ENCODE results near the gene GHRL. TPM values are rescaled to one million over a fixed set of nuclear protein-coding genes. Genes with fewer than 3 reads are reported as not detected.

GHRL gene
- total RNA-seq, 5 donors from 2014 or later (not counting 1 experiment from before 2014, with no cell fraction given) = 0.29 to 1.7 (median 0.61) TPM; not detected in 1

DNA sequence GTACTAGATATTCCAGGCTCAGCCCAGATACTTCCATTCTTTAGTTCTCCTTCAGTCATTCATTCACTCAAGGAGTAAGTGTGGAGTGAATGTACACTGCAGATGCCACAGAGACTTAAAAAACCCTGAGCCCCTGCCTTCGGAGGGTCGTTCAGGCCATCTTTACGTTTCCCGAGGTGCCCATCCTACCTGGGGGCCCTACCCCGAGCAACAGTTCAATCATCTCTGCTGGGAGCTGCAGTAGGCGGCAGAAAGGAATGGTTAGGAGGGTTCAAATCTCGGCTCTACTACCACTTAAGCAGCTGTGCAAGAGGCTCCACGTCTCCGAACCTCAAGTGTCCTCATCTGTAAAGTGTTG lies 27.6 kb upstream of the GHRL start:
- CTCF ChIA-PET = interaction anchor here (0.6 to 1.2 kb wide), 8 partner anchors 16 to 538 kb away, joined by 3 to 6 read pairs (median 3); partner anchors contain the start of gene FANCD2 (in 1 of the 2)
- ATAC-seq (replicated peaks in 1 of 4) (peak in 1 of 4 experiments; percentile 3), DNase-seq (no peak)
- Mint-ChIP-seq H3K27ac (peak overlapping the region; percentile 81 to 86), H3K9me3 (no peaks in the 10 kb centered on the region), H3K4me1 (peaks cover 30 to 37% (median 36%) of the 10 kb centered on the region in 3 donors), H3K27me3 (peaks cover 0 to 1% of the 10 kb centered on the region in 2 donors), H3K36me3 (peaks cover 12% of the 10 kb centered on the region), H3K4me3 (peak overlapping the region; percentile 89 to 91 (median 89))
- H3K4me3 ChIP-seq (ENCODE audit: control insufficient read depth in 1 of 2, extremely low read depth in 1 of 2, low read length in 1 of 2) = peak overlapping the region; percentile 99
- H3K27me3 ChIP-seq (replicated peaks in 1 of 2; ENCODE audit: control insufficient read depth in 2 of 2, extremely low read depth in 1 of 2, insufficient read depth in 2 of 2, low read length in 1 of 2) = no peaks in the 10 kb centered on the region
- H3K36me3 ChIP-seq (ENCODE audit: control insufficient read depth in 2 of 2, extremely low read depth in 1 of 2, insufficient read depth in 1 of 2, low read length in 1 of 2) = peaks cover 2 to 33% of the 10 kb centered on the region in 2 donors
- H3K4me1 ChIP-seq (ENCODE audit: control insufficient read depth in 1 of 2, extremely low read depth in 1 of 2, insufficient read depth in 2 of 2, low read length in 2 of 2) = peaks cover 4 to 27% of the 10 kb centered on the region in 2 experiments
- H3K9me3 ChIP-seq = no peaks in the 10 kb centered on the region
- 0% methylated on average over 2 of the region's 9 CpGs for WGBS (ENCODE audit: insufficient coverage)
- H3K27ac ChIP-seq (ENCODE audit: low read length) = peak overlapping the region; percentile 83
- POLR2A ChIA-PET = interaction anchor here in 1 of 2 donors (0.5 to 1.2 kb wide), 6 partner anchors 72 to 1070 kb away, joined by 3 to 11 read pairs (median 6); partner anchors contain the start of genes CRELD1 and TATDN2

GRCh38 chr3:10319804-10320203 lies 27.1 kb upstream of the GHRL start:
- CTCF ChIA-PET = interaction anchor here in 1 of 2 donors (1.0 kb wide), 1 partner anchor 538 kb away, joined by 4 read pairs; no protein-coding TSS in a partner anchor

GRCh38 chr3:10319251-10319650 lies 26.5 kb upstream of the GHRL start:
- no peaks in the 10 kb centered on the region for H3K27me3 ChIP-seq (replicated peaks in 1 of 2; ENCODE audit: control insufficient read depth in 2 of 2, extremely low read depth in 1 of 2, insufficient read depth in 2 of 2, low read length in 1 of 2)
- no peaks in the 10 kb centered on the region for H3K9me3 Mint-ChIP-seq
- CTCF ChIA-PET = interaction anchor here in 1 of 2 donors (1.0 kb wide), 1 partner anchor 537 kb away, joined by 4 read pairs; no protein-coding TSS in a partner anchor
- H3K4me1 ChIP-seq (ENCODE audit: control insufficient read depth in 1 of 2, extremely low read depth in 1 of 2, insufficient read depth in 2 of 2, low read length in 2 of 2) = peaks cover 4 to 27% of the 10 kb centered on the region in 2 experiments
- WGBS (ENCODE audit: insufficient coverage) = 44% methylated on average over 4 of the region's 6 CpGs
- peak overlapping the region; percentile 69 to 89 (median 77) for H3K4me3 Mint-ChIP-seq
- peaks cover 5 to 42% of the 10 kb centered on the region in 2 donors for H3K36me3 ChIP-seq (ENCODE audit: control insufficient read depth in 2 of 2, extremely low read depth in 1 of 2, insufficient read depth in 1 of 2, low read length in 1 of 2)
- no peak overlapping the region for H3K27ac ChIP-seq (ENCODE audit: low read length)
- ATAC-seq (replicated peaks in 1 of 4) (no peak), DNase-seq (no peak)
- H3K27me3 Mint-ChIP-seq = peaks cover 0 to 1% of the 10 kb centered on the region in 2 donors
- POLR2A ChIA-PET = no interaction called here
- H3K36me3 Mint-ChIP-seq = peaks cover 20% of the 10 kb centered on the region
- H3K4me3 ChIP-seq (ENCODE audit: control insufficient read depth in 1 of 2, extremely low read depth in 1 of 2, low read length in 1 of 2) = no peak overlapping the region
- H3K27ac Mint-ChIP-seq = no peak overlapping the region
- H3K9me3 ChIP-seq = no peaks in the 10 kb centered on the region
- H3K4me1 Mint-ChIP-seq = peaks cover 30 to 39% (median 36%) of the 10 kb centered on the region in 3 donors

More at GRCh38 chr3:10319804-10320203, 27.1 kb upstream of the GHRL start:
- H3K36me3 ChIP-seq (ENCODE audit: control insufficient read depth in 2 of 2, extremely low read depth in 1 of 2, insufficient read depth in 1 of 2, low read length in 1 of 2) = peaks cover 2 to 37% of the 10 kb centered on the region in 2 donors
- H3K27me3 Mint-ChIP-seq = peaks cover 0 to 1% of the 10 kb centered on the region in 2 donors
- H3K4me3 ChIP-seq (ENCODE audit: control insufficient read depth in 1 of 2, extremely low read depth in 1 of 2, low read length in 1 of 2) = peak overlapping the region; percentile 99
- no peaks in the 10 kb centered on the region for H3K27me3 ChIP-seq (replicated peaks in 1 of 2; ENCODE audit: control insufficient read depth in 2 of 2, extremely low read depth in 1 of 2, insufficient read depth in 2 of 2, low read length in 1 of 2)
- no peaks in the 10 kb centered on the region for H3K9me3 ChIP-seq
- peak overlapping the region; percentile 89 to 91 (median 89) for H3K4me3 Mint-ChIP-seq
- peak overlapping the region; percentile 83 for H3K27ac ChIP-seq (ENCODE audit: low read length)
- WGBS (ENCODE audit: insufficient coverage) = 18% methylated on average over 3 of the region's 3 CpGs
- peaks cover 4 to 27% of the 10 kb centered on the region in 2 experiments for H3K4me1 ChIP-seq (ENCODE audit: control insufficient read depth in 1 of 2, extremely low read depth in 1 of 2, insufficient read depth in 2 of 2, low read length in 2 of 2)
- no peak for DNase-seq
- ATAC-seq (replicated peaks in 1 of 4) = no peak
- H3K9me3 Mint-ChIP-seq = no peaks in the 10 kb centered on the region
- POLR2A ChIA-PET = interaction anchor here in 1 of 2 donors (0.7 kb wide), 1 partner anchor 1069 kb away, joined by 3 read pairs; no protein-coding TSS in a partner anchor
- peaks cover 15% of the 10 kb centered on the region for H3K36me3 Mint-ChIP-seq
- peaks cover 30 to 37% (median 36%) of the 10 kb centered on the region in 3 donors for H3K4me1 Mint-ChIP-seq
- H3K27ac Mint-ChIP-seq = peak overlapping the region in 1 of 2 donors; percentile 86

GRCh38 chr3:10317961-10318350 lies 25.2 kb upstream of the GHRL start:
- Histone ChIP-seq H3K27me3 (replicated peaks in 1 of 2; ENCODE audit: control insufficient read depth in 2 of 2, extremely low read depth in 1 of 2, insufficient read depth in 2 of 2, low read length in 1 of 2) (no peaks in the 10 kb centered on the region), H3K36me3 (ENCODE audit: control insufficient read depth in 2 of 2, extremely low read depth in 1 of 2, insufficient read depth in 1 of 2, low read length in 1 of 2) (peaks cover 8 to 55% of the 10 kb centered on the region in 2 donors), H3K9me3 (no peaks in the 10 kb centered on the region), H3K4me1 (ENCODE audit: control insufficient read depth in 1 of 2, extremely low read depth in 1 of 2, insufficient read depth in 2 of 2, low read length in 2 of 2) (peaks cover 4 to 27% of the 10 kb centered on the region in 2 experiments), H3K4me3 (ENCODE audit: control insufficient read depth in 1 of 2, extremely low read depth in 1 of 2, low read length in 1 of 2) (no peak overlapping the region), H3K27ac (ENCODE audit: low read length) (no peak overlapping the region)
- peaks cover 30 to 39% (median 36%) of the 10 kb centered on the region in 3 donors for H3K4me1 Mint-ChIP-seq
- peak overlapping the region in 1 of 3 donors; percentile 45 for H3K4me3 Mint-ChIP-seq
- ChIA-PET POLR2A (no interaction called here), CTCF (no interaction called here)
- peak overlapping the region in 1 of 2 donors; percentile 31 for H3K27ac Mint-ChIP-seq
- H3K27me3 Mint-ChIP-seq = no peaks in the 10 kb centered on the region
- no peak for ATAC-seq (replicated peaks in 1 of 4)
- WGBS (ENCODE audit: insufficient coverage) = 100% methylated on average over 3 of the region's 3 CpGs
- peaks cover 24% of the 10 kb centered on the region for H3K36me3 Mint-ChIP-seq
- no peaks in the 10 kb centered on the region for H3K9me3 Mint-ChIP-seq
- no peak for DNase-seq

DNA sequence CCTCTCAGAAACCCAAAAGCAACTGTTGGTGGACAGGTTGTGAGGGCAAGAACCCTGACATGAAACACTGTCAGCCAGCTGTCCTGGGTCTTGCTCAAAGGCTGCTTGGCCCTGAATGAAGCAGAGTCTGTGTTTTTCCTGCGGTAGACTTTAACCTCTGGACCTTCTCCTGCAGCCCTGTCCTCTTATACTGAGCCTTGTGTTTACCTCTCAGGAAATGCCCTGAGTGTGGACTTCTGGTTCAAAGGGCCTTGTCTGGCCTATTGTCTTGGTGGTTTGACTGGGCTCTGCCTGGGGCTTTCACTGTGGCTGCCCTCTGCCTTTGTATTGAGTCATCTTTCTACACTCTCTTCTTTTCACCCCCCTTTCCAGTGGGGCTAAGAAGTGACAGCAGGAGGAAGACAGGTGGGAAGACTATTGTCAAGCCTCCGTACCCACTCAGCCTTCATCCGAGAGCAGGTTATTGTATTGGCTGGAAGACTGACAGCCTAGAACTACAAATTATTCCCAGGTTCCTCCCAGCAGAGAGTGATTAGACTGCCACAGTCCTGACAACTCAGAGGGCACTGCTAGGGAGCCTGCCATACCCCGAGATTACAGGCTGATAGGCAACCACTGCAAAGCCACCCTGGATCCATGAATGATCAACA lies 24.7 kb upstream of the GHRL start:
- Mint-ChIP-seq H3K4me1 (peaks cover 30 to 39% (median 36%) of the 10 kb centered on the region in 3 donors), H3K9me3 (no peaks in the 10 kb centered on the region), H3K36me3 (peaks cover 27% of the 10 kb centered on the region), H3K4me3 (no peak overlapping the region), H3K27me3 (no peaks in the 10 kb centered on the region), H3K27ac (no peak overlapping the region)
- ChIA-PET POLR2A (no interaction called here), CTCF (interaction anchor here in 1 of 2 donors (0.7 kb wide), 1 partner anchor 67 kb away, joined by 11 read pairs; no protein-coding TSS in a partner anchor)
- 100% methylated on average over 1 of the region's 4 CpGs for WGBS (ENCODE audit: insufficient coverage)
- H3K36me3 ChIP-seq (ENCODE audit: control insufficient read depth in 2 of 2, extremely low read depth in 1 of 2, insufficient read depth in 1 of 2, low read length in 1 of 2) = peaks cover 8 to 60% of the 10 kb centered on the region in 2 donors
- H3K27me3 ChIP-seq (replicated peaks in 1 of 2; ENCODE audit: control insufficient read depth in 2 of 2, extremely low read depth in 1 of 2, insufficient read depth in 2 of 2, low read length in 1 of 2) = no peaks in the 10 kb centered on the region
- no peak overlapping the region for H3K4me3 ChIP-seq (ENCODE audit: control insufficient read depth in 1 of 2, extremely low read depth in 1 of 2, low read length in 1 of 2)
- no peak for DNase-seq
- no peaks in the 10 kb centered on the region for H3K9me3 ChIP-seq
- H3K4me1 ChIP-seq (ENCODE audit: control insufficient read depth in 1 of 2, extremely low read depth in 1 of 2, insufficient read depth in 2 of 2, low read length in 2 of 2) = peaks cover 4 to 27% of the 10 kb centered on the region in 2 experiments
- no peak for ATAC-seq (replicated peaks in 1 of 4)
- no peak overlapping the region for H3K27ac ChIP-seq (ENCODE audit: low read length)

GRCh38 chr3:10315771-10316344 lies 23.1 kb upstream of the GHRL start:
- Histone ChIP-seq H3K27me3 (replicated peaks in 1 of 2; ENCODE audit: control insufficient read depth in 2 of 2, extremely low read depth in 1 of 2, insufficient read depth in 2 of 2, low read length in 1 of 2) (no peaks in the 10 kb centered on the region), H3K4me1 (ENCODE audit: control insufficient read depth in 1 of 2, extremely low read depth in 1 of 2, insufficient read depth in 2 of 2, low read length in 2 of 2) (peaks cover 4 to 17% of the 10 kb centered on the region in 2 experiments), H3K4me3 (ENCODE audit: control insufficient read depth in 1 of 2, extremely low read depth in 1 of 2, low read length in 1 of 2) (no peak overlapping the region), H3K27ac (ENCODE audit: low read length) (no peak overlapping the region), H3K36me3 (ENCODE audit: control insufficient read depth in 2 of 2, extremely low read depth in 1 of 2, insufficient read depth in 1 of 2, low read length in 1 of 2) (peaks cover 13 to 76% of the 10 kb centered on the region in 2 donors), H3K9me3 (no peaks in the 10 kb centered on the region)
- DNase-seq = no peak
- Mint-ChIP-seq H3K27ac (no peak overlapping the region), H3K27me3 (no peaks in the 10 kb centered on the region), H3K4me1 (peaks cover 24 to 33% (median 31%) of the 10 kb centered on the region in 3 donors), H3K4me3 (no peak overlapping the region), H3K36me3 (peaks cover 43% of the 10 kb centered on the region), H3K9me3 (no peaks in the 10 kb centered on the region)
- 100% methylated on average over 4 of the region's 4 CpGs for WGBS (ENCODE audit: insufficient coverage)
- POLR2A ChIA-PET = no interaction called here
- no peak for ATAC-seq (replicated peaks in 1 of 4)
- CTCF ChIA-PET = interaction anchor here in 1 of 2 donors (0.8 kb wide), 1 partner anchor 30 kb away, joined by 3 read pairs; no protein-coding TSS in a partner anchor
